ENCODE results near the gene METAP1D. TPM values are rescaled to one million over a fixed set of nuclear protein-coding genes. Genes with fewer than 3 reads are reported as not detected.
"Not testable (repeated sequence)": the region's sequence is repeated elsewhere in the genome, so short reads cannot be mapped to it uniquely, and the experiment has no call there.

Gene METAP1D
- total and polyA plus RNA-seq, 4 donors, result 2.5 to 17.8 (median 3.0) TPM

- ATAC-seq (ENCODE audit: insufficient read depth, low FRiP score) (no peak), DNase-seq (no peak)
- Histone ChIP-seq H3K4me1 (ENCODE audit: control insufficient read depth in 5 of 5, insufficient read depth in 5 of 5, low read length in 5 of 5) (no peaks in the 10 kb centered on the region), H3K4me3 (no peak overlapping the region), H3K27ac (ENCODE audit: low read depth in 1 of 2, low read length in 1 of 2) (no peak overlapping the region), H3K9ac (ENCODE audit: insufficient read depth in 1 of 2, low read length in 2 of 2) (no peak overlapping the region), H3K9me3 (ENCODE audit: control insufficient read depth in 4 of 4, insufficient read depth in 3 of 4, low read length in 3 of 4) (no peaks in the 10 kb centered on the region), H3K36me3 (ENCODE audit: control insufficient read depth in 4 of 4, insufficient read depth in 4 of 4, low read length in 4 of 4) (no peaks in the 10 kb centered on the region), H3K27me3 (ENCODE audit: control insufficient read depth in 3 of 3, insufficient read depth in 3 of 3, low read length in 2 of 3) (no peaks in the 10 kb centered on the region)
- TF ChIP-seq CTCF (IDR thresholded peaks at IDR 0.05; ENCODE audit: control extremely low read depth, extremely low read depth), result no peak
- 89 to 100% methylated on average over 1 of the region's 1 CpG for WGBS, 2 donors
These were observed 62.8 kb downstream of the METAP1D start for GRCh38 chr2:172062402-172063004.

GRCh38 chr2:172063446-172063845 is 63.7 kb downstream of the METAP1D start:
- Histone ChIP-seq H3K27me3 (ENCODE audit: control insufficient read depth in 3 of 3, insufficient read depth in 3 of 3, low read length in 2 of 3) (no peaks in the 10 kb centered on the region), H3K27ac (ENCODE audit: low read depth in 1 of 2, low read length in 1 of 2) (no peak overlapping the region), H3K9me3 (ENCODE audit: control insufficient read depth in 4 of 4, insufficient read depth in 3 of 4, low read length in 3 of 4) (no peaks in the 10 kb centered on the region), H3K9ac (ENCODE audit: insufficient read depth in 1 of 2, low read length in 2 of 2) (no peak overlapping the region), H3K36me3 (ENCODE audit: control insufficient read depth in 4 of 4, insufficient read depth in 4 of 4, low read length in 4 of 4) (no peaks in the 10 kb centered on the region), H3K4me3 (no peak overlapping the region), H3K4me1 (ENCODE audit: control insufficient read depth in 5 of 5, insufficient read depth in 5 of 5, low read length in 5 of 5) (no peaks in the 10 kb centered on the region)
- TF ChIP-seq CTCF (IDR thresholded peaks at IDR 0.05; ENCODE audit: control extremely low read depth, extremely low read depth), result no peak
- ATAC-seq (ENCODE audit: insufficient read depth, low FRiP score) (no peak), DNase-seq (no peak)
- WGBS, 2 donors, result 94 to 95% methylated on average over 9 of the region's 9 CpGs

GRCh38 chr2:172065111-172065510 is 65.4 kb downstream of the METAP1D start:
- no peak overlapping the region for H3K27ac ChIP-seq (ENCODE audit: low read depth in 1 of 2, low read length in 1 of 2)
- WGBS, 2 donors, result 72 to 87% methylated on average over 4 of the region's 4 CpGs
- H3K36me3 ChIP-seq (ENCODE audit: control insufficient read depth in 4 of 4, insufficient read depth in 4 of 4, low read length in 4 of 4), result no peaks in the 10 kb centered on the region
- H3K9me3 ChIP-seq (ENCODE audit: control insufficient read depth in 4 of 4, insufficient read depth in 3 of 4, low read length in 3 of 4), result no peaks in the 10 kb centered on the region
- no peak overlapping the region for H3K9ac ChIP-seq (ENCODE audit: insufficient read depth in 1 of 2, low read length in 2 of 2)
- ATAC-seq (ENCODE audit: insufficient read depth, low FRiP score) (no peak), DNase-seq (no peak)
- H3K4me1 ChIP-seq (ENCODE audit: control insufficient read depth in 5 of 5, insufficient read depth in 5 of 5, low read length in 5 of 5), result no peaks in the 10 kb centered on the region
- no peaks in the 10 kb centered on the region for H3K27me3 ChIP-seq (ENCODE audit: control insufficient read depth in 3 of 3, insufficient read depth in 3 of 3, low read length in 2 of 3)
- TF ChIP-seq CTCF (IDR thresholded peaks at IDR 0.05; ENCODE audit: control extremely low read depth, extremely low read depth), result no peak
- no peak overlapping the region for H3K4me3 ChIP-seq

GRCh38 chr2:172066394-172066886 is 66.7 kb downstream of the METAP1D start:
- no peak for TF ChIP-seq CTCF (IDR thresholded peaks at IDR 0.05; ENCODE audit: control extremely low read depth, extremely low read depth)
- H3K27ac ChIP-seq (ENCODE audit: low read depth in 1 of 2, low read length in 1 of 2), result no peak overlapping the region
- no peaks in the 10 kb centered on the region for H3K36me3 ChIP-seq (ENCODE audit: control insufficient read depth in 4 of 4, insufficient read depth in 4 of 4, low read length in 4 of 4)
- ATAC-seq (ENCODE audit: insufficient read depth, low FRiP score), result no peak
- 84 to 85% methylated on average over 4 of the region's 4 CpGs for WGBS, 2 donors
- no peaks in the 10 kb centered on the region for H3K4me1 ChIP-seq (ENCODE audit: control insufficient read depth in 5 of 5, insufficient read depth in 5 of 5, low read length in 5 of 5)
- H3K9me3 ChIP-seq (ENCODE audit: control insufficient read depth in 4 of 4, insufficient read depth in 3 of 4, low read length in 3 of 4), result no peaks in the 10 kb centered on the region
- H3K27me3 ChIP-seq (ENCODE audit: control insufficient read depth in 3 of 3, insufficient read depth in 3 of 3, low read length in 2 of 3), result no peaks in the 10 kb centered on the region
- no peak overlapping the region for H3K9ac ChIP-seq (ENCODE audit: insufficient read depth in 1 of 2, low read length in 2 of 2)
- no peak overlapping the region for H3K4me3 ChIP-seq
- peak in 1 of 3 donors; percentile 22 for DNase-seq

- not testable (repeated sequence) for H3K9ac ChIP-seq (ENCODE audit: insufficient read depth in 1 of 2, low read length in 2 of 2); H3K27ac ChIP-seq (ENCODE audit: low read depth in 1 of 2, low read length in 1 of 2); H3K27me3 ChIP-seq (ENCODE audit: control insufficient read depth in 3 of 3, insufficient read depth in 3 of 3, low read length in 2 of 3); ATAC-seq (ENCODE audit: insufficient read depth, low FRiP score); H3K4me1 ChIP-seq (ENCODE audit: control insufficient read depth in 5 of 5, insufficient read depth in 5 of 5, low read length in 5 of 5); H3K9me3 ChIP-seq (ENCODE audit: control insufficient read depth in 4 of 4, insufficient read depth in 3 of 4, low read length in 3 of 4); H3K36me3 ChIP-seq (ENCODE audit: control insufficient read depth in 4 of 4, insufficient read depth in 4 of 4, low read length in 4 of 4); DNase-seq; H3K4me3 ChIP-seq
- WGBS, 2 donors, result 94 to 98% methylated on average over 4 of the region's 4 CpGs
These were observed 68.2 kb downstream of the METAP1D start for GRCh38 chr2:172067905-172068304.

Measured in lung (tissue), 12 donors.